HepG2 (cell line): ENCODE results near the gene ANKRD44. TPM values are rescaled to one million over a fixed set of nuclear protein-coding genes. Genes with fewer than 3 reads are reported as not detected.

ENCODE experiments used
- CAMTA2 ChIP-seq: sonication (generic); formaldehyde crosslinking; IDR thresholded peaks from 2 replicates; pipeline ENCODE4 v1.4.0; 2020; ENCODE audit warnings: mild to moderate bottlenecking, missing genetic modification reagents, borderline replicate concordance
- EP300 ChIP-seq, 3 experiments: sonication (generic) in 1 of 3; formaldehyde crosslinking in 1 of 3; IDR thresholded peaks; 2 replicates each; pipeline versions ENCODE4 v1.5.1 to v1.6.1; 2011 to 2020; ENCODE audit warnings: low read depth in 2 of 3, low read length in 2 of 3, borderline replicate concordance in 1 of 3, improper control_type of control experiment in 1 of 3, mild to moderate bottlenecking in 1 of 3, missing genetic modification reagents in 1 of 3, moderate library complexity in 1 of 3
- FOXC1 ChIP-seq: sonication (generic); formaldehyde crosslinking; IDR thresholded peaks from 2 replicates; pipeline ENCODE4 v1.8.0; 2022; ENCODE audit warnings: mild to moderate bottlenecking, missing genetic modification reagents, borderline replicate concordance
- KDM2A ChIP-seq: sonication (generic); formaldehyde crosslinking; IDR thresholded peaks from 2 replicates; pipeline ENCODE4 v1.4.0; 2020; ENCODE audit warnings: low read depth, missing genetic modification reagents, borderline replicate concordance
- MNT ChIP-seq: fragments of 450-650 bp; IDR thresholded peaks from 2 replicates; pipeline ENCODE4 v1.6.1; 2016
- RCOR2 ChIP-seq: IDR thresholded peaks from 2 replicates; pipeline ENCODE4 v1.6.1; 2016; ENCODE audit warnings: missing biosample characterization, missing genetic modification reagents
- SETDB1 ChIP-seq: sonication (generic); formaldehyde crosslinking; IDR thresholded peaks from 2 replicates; pipeline ENCODE4 v1.5.1; 2020; ENCODE audit warnings: missing genetic modification reagents, mild to moderate bottlenecking, borderline replicate concordance
- SP140L ChIP-seq: sonication (generic); formaldehyde crosslinking; IDR thresholded peaks from 2 replicates; pipeline ENCODE4 v1.4.0; 2020; ENCODE audit warnings: missing genetic modification reagents, borderline replicate concordance
- TRAFD1 ChIP-seq: sonication (generic); formaldehyde crosslinking; IDR thresholded peaks from 2 replicates; pipeline ENCODE4 v1.5.1; 2020; ENCODE audit warnings: missing genetic modification reagents, mild to moderate bottlenecking, borderline replicate concordance
- ZNF451 ChIP-seq: sonication (generic); formaldehyde crosslinking; IDR thresholded peaks from 2 replicates; pipeline ENCODE4 v1.5.0; 2020; ENCODE audit warnings: mild to moderate bottlenecking, missing genetic modification reagents
- ZNF543 ChIP-seq: sonication (generic); formaldehyde crosslinking; IDR thresholded peaks from 2 replicates; pipeline ENCODE4 v1.4.0; 2020; ENCODE audit warnings: mild to moderate bottlenecking, missing genetic modification reagents
- ZNF552 ChIP-seq: sonication (generic); formaldehyde crosslinking; IDR thresholded peaks from 2 replicates; pipeline ENCODE4 v1.9.0; 2022; ENCODE audit warnings: missing genetic modification reagents, mild to moderate bottlenecking, borderline replicate concordance
- ZNF589 ChIP-seq: sonication (generic); formaldehyde crosslinking; conservative IDR thresholded peaks from 2 replicates; pipeline ENCODE4 v1.8.0; 2022; ENCODE audit warnings: mild to moderate bottlenecking, moderate library complexity, missing genetic modification reagents
- ZNF724P ChIP-seq: sonication (generic); formaldehyde crosslinking; IDR thresholded peaks from 2 replicates; pipeline ENCODE4 v1.8.0; 2022; ENCODE audit warnings: missing genetic modification reagents, borderline replicate concordance
- polyA plus RNA-seq, 8 experiments: library from polyadenylated mRNA; depleted of rRNA in 3 of 8; stranded (reverse) in 7 of 8; unstranded in 1 of 8; fragments of >200 nt; fragmentation: Illumina TruSeq in 4 of 8; extraction: Trizol in 4 of 8; gene quantifications; 2 replicates each; pipeline versions ENCODE4 v1.2.1 to v1.2.3, GENCODE V29; 2011 to 2016; ENCODE audit warnings: low read depth in 4 of 8, missing spikeins in 1 of 8, mixed read lengths in 1 of 8; ENCODE audit not compliant: insufficient read depth in 1 of 8
- total RNA-seq, 5 experiments: library from RNA; depleted of rRNA; stranded (reverse); fragments of >200 nt; fragmentation: Illumina TruSeq; extraction: Trizol; gene quantifications; 2 replicates each; pipeline ENCODE4 v1.2.3, GENCODE V29; 2016; ENCODE audit warnings: low read depth in 1 of 5
- TF ChIP-seq, protein P1 (sequence below): sonication (generic); formaldehyde crosslinking; IDR thresholded peaks from 2 replicates; pipeline ENCODE4 v1.4.0; 2020; ENCODE audit warnings: missing genetic modification reagents
- TF ChIP-seq, protein P2 (sequence below): sonication (generic); formaldehyde crosslinking; IDR thresholded peaks from 2 replicates; pipeline ENCODE4 v1.4.0; 2020; ENCODE audit warnings: missing genetic modification reagents
- TF ChIP-seq, protein P3 (sequence below): sonication (generic); formaldehyde crosslinking; IDR thresholded peaks from 2 replicates; pipeline ENCODE4 v1.9.0; 2022; ENCODE audit warnings: missing genetic modification reagents, mild to moderate bottlenecking, borderline replicate concordance
- TF ChIP-seq, protein P4 (sequence below): sonication (generic); formaldehyde crosslinking; conservative IDR thresholded peaks from 2 replicates; pipeline ENCODE4 v1.4.0; 2020; ENCODE audit warnings: missing genetic modification reagents

The ANKRD44 gene
- total and polyA plus RNA-seq, 2 of the 13 experiments (the other 11 are each of a cell fraction or from before 2014, with no cell fraction given), result 0.04 to 0.11 TPM

DNA sequence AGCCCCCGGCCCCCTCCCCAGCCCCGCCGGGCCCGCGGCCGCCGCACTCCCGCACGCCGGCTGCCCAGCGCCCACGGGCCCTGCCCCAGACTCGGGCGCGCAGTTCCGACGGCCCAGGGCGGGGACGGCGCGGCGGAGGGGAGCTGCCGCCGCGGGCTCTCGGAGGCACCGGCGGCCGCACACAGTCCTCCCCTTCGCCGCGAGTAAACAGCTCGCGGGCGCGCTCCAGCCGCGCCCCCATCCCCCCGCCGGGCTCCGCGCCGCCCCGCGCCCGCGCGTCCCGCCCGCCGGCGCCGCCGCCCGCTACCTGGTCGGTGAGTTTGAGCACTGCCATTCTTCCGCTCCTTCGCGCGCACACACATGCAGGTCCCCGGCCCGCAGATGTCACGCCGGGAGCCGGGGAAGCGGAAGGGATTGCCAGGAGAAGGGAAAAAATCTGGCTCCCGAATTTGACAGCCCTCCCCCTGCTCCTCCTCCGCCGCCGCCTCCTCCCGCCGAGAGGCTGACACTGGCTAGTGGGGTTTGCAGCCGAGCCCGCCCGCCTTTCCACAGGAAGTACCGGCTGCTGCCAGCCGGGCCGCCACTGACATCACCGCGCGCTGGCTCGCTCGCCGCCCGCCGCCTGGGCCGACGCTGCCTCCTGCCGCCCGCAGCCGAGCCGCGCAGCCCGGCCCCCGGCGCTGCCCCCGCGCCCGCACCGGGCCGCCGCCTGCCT, at the start of gene ANKRD44 (continued):
- TF ChIP-seq TRAFD1 (CRISPR knock-in tag) (no peak), SP140L (no peak), ZNF543 (CRISPR knock-in tag) (no peak), SETDB1 (CRISPR knock-in tag) (no peak), KDM2A (CRISPR knock-in tag) (peak; percentile 47; the same call in 1 of the 2 replicates), FOXC1 (CRISPR knock-in tag) (peak; percentile 26; the same call in 1 of the 2 replicates), ZNF724P (CRISPR knock-in tag) (no peak), RCOR2 (CRISPR knock-in tag) (no peak), CAMTA2 (no peak), EP300 (IDR thresholded peaks at IDR 0.05; ENCODE audit: low read depth in 2 of 2, low read length in 2 of 2) (no peak), EP300 (CRISPR knock-in tag; IDR thresholded peaks at IDR 0.05; ENCODE audit: borderline replicate concordance) (no peak), ZNF552 (CRISPR knock-in tag) (no peak), MNT (no peak), ZNF589 (CRISPR knock-in tag) (no peak), ZNF451 (CRISPR knock-in tag) (no peak)
- TF ChIP-seq, protein P1, sequence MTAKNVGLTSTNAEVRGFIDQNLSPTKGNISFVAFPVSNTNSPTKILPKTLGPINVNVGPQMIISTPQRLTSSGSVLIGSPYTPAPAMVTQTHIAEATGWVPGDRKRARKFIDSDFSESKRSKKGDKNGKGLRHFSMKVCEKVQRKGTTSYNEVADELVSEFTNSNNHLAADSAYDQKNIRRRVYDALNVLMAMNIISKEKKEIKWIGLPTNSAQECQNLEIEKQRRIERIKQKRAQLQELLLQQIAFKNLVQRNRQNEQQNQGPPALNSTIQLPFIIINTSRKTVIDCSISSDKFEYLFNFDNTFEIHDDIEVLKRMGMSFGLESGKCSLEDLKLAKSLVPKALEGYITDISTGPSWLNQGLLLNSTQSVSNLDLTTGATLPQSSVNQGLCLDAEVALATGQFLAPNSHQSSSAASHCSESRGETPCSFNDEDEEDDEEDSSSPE (CRISPR knock-in tag), result no peak; the same call in 1 of the 2 replicates
- TF ChIP-seq, protein P2, sequence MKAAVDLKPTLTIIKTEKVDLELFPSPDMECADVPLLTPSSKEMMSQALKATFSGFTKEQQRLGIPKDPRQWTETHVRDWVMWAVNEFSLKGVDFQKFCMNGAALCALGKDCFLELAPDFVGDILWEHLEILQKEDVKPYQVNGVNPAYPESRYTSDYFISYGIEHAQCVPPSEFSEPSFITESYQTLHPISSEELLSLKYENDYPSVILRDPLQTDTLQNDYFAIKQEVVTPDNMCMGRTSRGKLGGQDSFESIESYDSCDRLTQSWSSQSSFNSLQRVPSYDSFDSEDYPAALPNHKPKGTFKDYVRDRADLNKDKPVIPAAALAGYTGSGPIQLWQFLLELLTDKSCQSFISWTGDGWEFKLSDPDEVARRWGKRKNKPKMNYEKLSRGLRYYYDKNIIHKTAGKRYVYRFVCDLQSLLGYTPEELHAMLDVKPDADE (CRISPR knock-in tag), result no peak
- TF ChIP-seq, protein P3, sequence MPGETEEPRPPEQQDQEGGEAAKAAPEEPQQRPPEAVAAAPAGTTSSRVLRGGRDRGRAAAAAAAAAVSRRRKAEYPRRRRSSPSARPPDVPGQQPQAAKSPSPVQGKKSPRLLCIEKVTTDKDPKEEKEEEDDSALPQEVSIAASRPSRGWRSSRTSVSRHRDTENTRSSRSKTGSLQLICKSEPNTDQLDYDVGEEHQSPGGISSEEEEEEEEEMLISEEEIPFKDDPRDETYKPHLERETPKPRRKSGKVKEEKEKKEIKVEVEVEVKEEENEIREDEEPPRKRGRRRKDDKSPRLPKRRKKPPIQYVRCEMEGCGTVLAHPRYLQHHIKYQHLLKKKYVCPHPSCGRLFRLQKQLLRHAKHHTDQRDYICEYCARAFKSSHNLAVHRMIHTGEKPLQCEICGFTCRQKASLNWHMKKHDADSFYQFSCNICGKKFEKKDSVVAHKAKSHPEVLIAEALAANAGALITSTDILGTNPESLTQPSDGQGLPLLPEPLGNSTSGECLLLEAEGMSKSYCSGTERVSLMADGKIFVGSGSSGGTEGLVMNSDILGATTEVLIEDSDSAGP (CRISPR knock-in tag), result no peak
- TF ChIP-seq, protein P4, sequence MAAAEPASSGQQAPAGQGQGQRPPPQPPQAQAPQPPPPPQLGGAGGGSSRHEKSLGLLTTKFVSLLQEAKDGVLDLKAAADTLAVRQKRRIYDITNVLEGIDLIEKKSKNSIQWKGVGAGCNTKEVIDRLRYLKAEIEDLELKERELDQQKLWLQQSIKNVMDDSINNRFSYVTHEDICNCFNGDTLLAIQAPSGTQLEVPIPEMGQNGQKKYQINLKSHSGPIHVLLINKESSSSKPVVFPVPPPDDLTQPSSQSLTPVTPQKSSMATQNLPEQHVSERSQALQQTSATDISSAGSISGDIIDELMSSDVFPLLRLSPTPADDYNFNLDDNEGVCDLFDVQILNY, result no peak
